GM12878 (cell line): ENCODE measurements around the gene A2ML1. TPM values are rescaled to one million over a fixed set of nuclear protein-coding genes. Genes with fewer than 3 reads are reported as not detected.

Source experiments
- CREM ChIP-seq: IDR thresholded peaks from 2 replicates; pipeline ENCODE4 v1.6.1; 2014; ENCODE audit warnings: antibody characterized with exemption, low read depth
- CUX1 ChIP-seq: IDR thresholded peaks from 2 replicates; pipeline ENCODE4 v1.6.1; 2012; ENCODE audit warnings: improper control_type of control experiment, low read depth, low read length; ENCODE audit not compliant: insufficient replicate concordance
- HSF1 ChIP-seq: fragments of 150-350 bp; IDR thresholded peaks from 2 replicates; pipeline ENCODE4 v1.6.1; 2014; ENCODE audit warnings: mild to moderate bottlenecking, low read depth, low read length
- REST ChIP-seq: IDR thresholded peaks from 2 replicates; pipeline ENCODE4 v1.6.1; 2012; ENCODE audit warnings: mild to moderate bottlenecking, low read depth, low read length
- SIX5 ChIP-seq: IDR thresholded peaks from 2 replicates; pipeline ENCODE4 v1.6.1; 2011; ENCODE audit warnings: mild to moderate bottlenecking, low read depth, low read length, moderate library complexity; ENCODE audit not compliant: severe bottlenecking
- polyA plus RNA-seq, 11 experiments: library from polyadenylated mRNA; depleted of rRNA in 4 of 11; unstranded in 6 of 11; stranded (reverse) in 5 of 11; fragments of >200 nt; fragmentation: Nextera tagmentation in 4 of 11; fragmentation: Illumina TruSeq in 1 of 11; extraction: Ambion mirVana in 4 of 11; extraction: Trizol in 1 of 11; gene quantifications; 1 replicate in 1 of 11; 2 replicates in 10 of 11; pipeline versions ENCODE4 v1.2.1 to v1.2.3, GENCODE V29; 2011 to 2016; ENCODE audit warnings: inconsistent platforms in 2 of 11, missing spikeins in 2 of 11, low read depth in 1 of 11
- total RNA-seq, 4 experiments: library from RNA; depleted of rRNA in 3 of 4; stranded (reverse); fragments of >200 nt in 3 of 4; fragmentation: Illumina TruSeq in 1 of 4; extraction: Trizol in 1 of 4; gene quantifications; 2 replicates each; pipeline versions ENCODE4 v1.2.1 to v1.2.3, GENCODE V29; 2013 to 2021

Gene A2ML1
- total and polyA plus RNA-seq, 10 of the 15 experiments (the other 5 are each of a cell fraction or from before 2014, with no cell fraction given) = not detected

GRCh38 chr12:8897081-8897480 is 74.7 kb downstream of the A2ML1 start (continued):
- TF ChIP-seq CUX1 = no peak
- no peak for TF ChIP-seq HSF1
- no peak for TF ChIP-seq CREM
- no peak for TF ChIP-seq REST
- no peak for TF ChIP-seq SIX5
